WERI-Rb-1 (cell line): ENCODE data around the gene TEAD1.

ENCODE experiments used
- DNase-seq: peaks from one replicate; pipeline ENCODE4 v3.0.0-alpha.2; 2020
- H3K27ac ChIP-seq: fragments of 250-450 bp; sonication (Bioruptor Pico); 2 replicates; pipeline ENCODE4 v1.5.1; 2020; ENCODE audit warnings: mild to moderate bottlenecking, moderate library complexity
- H3K27me3 ChIP-seq: fragments of 250-450 bp; sonication (Bioruptor Pico); 2 replicates; pipeline ENCODE4 v1.5.1; 2021; ENCODE audit warnings: mild to moderate bottlenecking, low read depth, moderate library complexity; ENCODE audit not compliant: insufficient read depth, severe bottlenecking
- H3K36me3 ChIP-seq: fragments of 250-450 bp; sonication (Bioruptor Pico); 2 replicates; pipeline ENCODE4 v1.5.1; 2020; ENCODE audit warnings: mild to moderate bottlenecking, moderate library complexity
- H3K4me3 ChIP-seq: 2 replicates; pipeline ENCODE4 v1.5.1; 2011; ENCODE audit warnings: low read depth, mild to moderate bottlenecking, control low read depth, low read length
- H3K9me3 ChIP-seq: fragments of 250-450 bp; sonication (Bioruptor Pico); 2 replicates; pipeline ENCODE4 v1.5.1; 2021; ENCODE audit warnings: mild to moderate bottlenecking, moderate library complexity; ENCODE audit not compliant: severe bottlenecking
- TF ChIP-seq, protein P1 (sequence below): IDR thresholded peaks from 2 replicates; pipeline ENCODE4 v1.5.1; 2011; ENCODE audit warnings: low read depth, mild to moderate bottlenecking, control low read depth, inconsistent platforms, low read length

The TEAD1 gene

DNA sequence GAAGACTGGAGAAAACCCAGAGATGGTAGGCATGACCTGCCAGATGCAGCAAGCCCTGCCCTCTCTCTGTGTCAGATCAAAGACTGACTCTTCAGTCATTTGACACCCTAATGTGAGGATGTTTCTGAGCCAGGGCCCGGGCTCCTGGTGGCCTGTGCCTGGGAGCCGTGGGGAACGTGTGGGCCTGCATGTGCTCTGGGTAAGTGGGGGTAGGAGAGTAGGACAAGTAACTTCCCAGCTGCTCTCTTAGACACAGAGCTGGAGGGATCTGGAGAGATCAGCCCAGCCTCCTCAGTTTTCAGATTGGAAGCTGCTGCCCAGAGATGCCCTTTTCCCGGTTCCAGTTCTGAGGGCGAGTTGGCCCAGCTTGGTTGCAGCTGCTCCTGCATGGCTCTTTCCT is 110.8 kb downstream of the TEAD1 start:
- no peak overlapping the region for H3K4me3 ChIP-seq
- peaks cover 8% of the 10 kb centered on the region for H3K36me3 ChIP-seq
- DNase-seq = no peak
- no peak overlapping the region for H3K27ac ChIP-seq
- no peaks in the 10 kb centered on the region for H3K27me3 ChIP-seq
- no peaks in the 10 kb centered on the region for H3K9me3 ChIP-seq
- TF ChIP-seq, protein P1, sequence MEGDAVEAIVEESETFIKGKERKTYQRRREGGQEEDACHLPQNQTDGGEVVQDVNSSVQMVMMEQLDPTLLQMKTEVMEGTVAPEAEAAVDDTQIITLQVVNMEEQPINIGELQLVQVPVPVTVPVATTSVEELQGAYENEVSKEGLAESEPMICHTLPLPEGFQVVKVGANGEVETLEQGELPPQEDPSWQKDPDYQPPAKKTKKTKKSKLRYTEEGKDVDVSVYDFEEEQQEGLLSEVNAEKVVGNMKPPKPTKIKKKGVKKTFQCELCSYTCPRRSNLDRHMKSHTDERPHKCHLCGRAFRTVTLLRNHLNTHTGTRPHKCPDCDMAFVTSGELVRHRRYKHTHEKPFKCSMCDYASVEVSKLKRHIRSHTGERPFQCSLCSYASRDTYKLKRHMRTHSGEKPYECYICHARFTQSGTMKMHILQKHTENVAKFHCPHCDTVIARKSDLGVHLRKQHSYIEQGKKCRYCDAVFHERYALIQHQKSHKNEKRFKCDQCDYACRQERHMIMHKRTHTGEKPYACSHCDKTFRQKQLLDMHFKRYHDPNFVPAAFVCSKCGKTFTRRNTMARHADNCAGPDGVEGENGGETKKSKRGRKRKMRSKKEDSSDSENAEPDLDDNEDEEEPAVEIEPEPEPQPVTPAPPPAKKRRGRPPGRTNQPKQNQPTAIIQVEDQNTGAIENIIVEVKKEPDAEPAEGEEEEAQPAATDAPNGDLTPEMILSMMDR = no peak

DNA sequence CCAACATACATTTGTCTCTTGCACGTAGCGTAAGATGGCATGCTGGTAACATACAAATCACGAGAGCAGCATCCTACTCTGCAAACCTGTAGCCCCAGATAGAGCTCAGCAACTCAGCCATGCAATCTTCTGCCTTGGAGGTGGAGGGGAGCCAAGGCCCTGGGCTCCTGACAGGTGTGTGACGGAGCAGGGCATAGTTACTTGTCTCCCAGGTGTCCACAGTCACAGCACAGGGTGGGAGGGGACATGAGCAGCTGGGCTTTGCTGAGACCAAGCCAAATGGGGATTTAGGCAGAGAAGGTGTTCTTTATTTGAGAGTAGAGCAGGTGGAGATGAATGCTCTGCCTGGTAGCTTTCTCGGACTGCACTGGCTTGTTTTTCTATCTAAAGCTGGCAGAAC is 111.7 kb downstream of the TEAD1 start:
- H3K36me3 ChIP-seq = peaks cover under 1% of the 10 kb centered on the region; the same call in 1 of the 2 replicates
- no peak overlapping the region for H3K27ac ChIP-seq
- H3K9me3 ChIP-seq = no peaks in the 10 kb centered on the region
- no peaks in the 10 kb centered on the region for H3K27me3 ChIP-seq
- peak; percentile 18 for DNase-seq
- TF ChIP-seq, protein P1 = no peak
- no peak overlapping the region for H3K4me3 ChIP-seq

DNA sequence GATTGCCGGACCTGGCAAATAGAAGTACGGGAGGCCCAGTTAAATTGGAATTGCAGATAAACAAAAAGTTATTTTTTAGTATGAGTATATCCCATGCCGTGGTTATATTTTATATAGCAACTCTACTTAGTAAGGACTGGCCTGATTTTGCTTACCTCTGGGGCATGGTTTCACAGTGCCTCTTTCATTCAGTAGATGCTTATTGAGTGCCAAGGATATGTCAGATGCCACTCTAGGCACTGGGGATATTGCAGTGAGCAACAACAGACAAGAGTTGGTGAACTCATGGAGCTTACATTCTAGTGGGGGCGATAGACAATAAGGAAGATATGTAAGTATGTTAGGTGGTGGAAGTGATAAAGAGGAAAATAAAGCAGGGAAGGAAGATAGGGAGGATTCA is 112.2 kb downstream of the TEAD1 start:
- TF ChIP-seq, protein P1 = no peak
- DNase-seq = no peak
- H3K27ac ChIP-seq = peak overlapping the region; percentile 30

DNA sequence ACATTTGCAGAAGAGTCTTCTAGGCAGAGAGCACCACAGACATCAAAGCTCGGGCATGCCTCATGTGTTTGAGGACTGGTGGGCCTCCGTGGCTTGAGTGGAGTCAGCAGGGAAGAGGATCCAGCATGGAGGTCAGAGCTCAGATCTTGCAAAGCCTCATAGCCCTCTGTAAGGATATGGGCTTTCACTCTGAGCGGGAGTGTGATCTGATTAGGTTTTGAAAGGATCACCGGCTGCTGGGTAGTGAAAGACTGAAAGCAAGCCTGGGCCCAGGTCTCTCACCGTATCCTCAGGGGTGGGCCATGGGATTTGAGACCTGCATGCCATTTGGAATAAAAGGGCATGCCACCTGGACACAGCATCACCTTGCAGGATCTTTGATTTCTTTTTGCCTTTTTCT is 112.7 kb downstream of the TEAD1 start:
- Histone ChIP-seq H3K27me3 (no peaks in the 10 kb centered on the region), H3K27ac (peak overlapping the region; percentile 30), H3K9me3 (no peaks in the 10 kb centered on the region), H3K4me3 (no peak overlapping the region), H3K36me3 (no peaks in the 10 kb centered on the region)
- peak; percentile 60 for DNase-seq
- TF ChIP-seq, protein P1 = no peak

More for the DNA sequence above, 112.2 kb downstream of the TEAD1 start:
- Histone ChIP-seq H3K9me3 (no peaks in the 10 kb centered on the region), H3K4me3 (no peak overlapping the region), H3K27me3 (no peaks in the 10 kb centered on the region), H3K36me3 (no peaks in the 10 kb centered on the region)

DNA sequence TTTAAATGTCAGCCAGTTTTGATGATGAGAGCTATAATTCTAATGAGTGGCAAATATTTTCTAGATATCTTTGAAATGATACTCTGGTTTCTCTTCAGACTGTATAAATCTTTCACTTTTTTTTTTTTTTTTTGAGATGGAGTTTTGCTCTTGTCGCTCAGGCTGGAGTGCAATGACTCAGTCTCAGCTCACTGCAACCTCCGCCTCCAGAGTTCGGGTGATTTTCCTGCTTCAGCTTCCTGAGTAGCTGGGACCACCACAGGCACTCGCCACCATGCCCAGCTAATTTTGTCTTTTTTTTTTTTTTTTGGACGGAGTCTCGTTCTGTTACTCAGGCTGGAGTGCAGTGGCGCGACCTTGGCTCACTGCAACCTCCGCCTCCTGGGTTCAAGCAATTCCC is 113.6 kb downstream of the TEAD1 start:
- Histone ChIP-seq H3K4me3 (no peak overlapping the region), H3K9me3 (no peaks in the 10 kb centered on the region), H3K36me3 (no peaks in the 10 kb centered on the region), H3K27ac (no peak overlapping the region; the same call in none of the 2 replicates), H3K27me3 (no peaks in the 10 kb centered on the region)
- TF ChIP-seq, protein P1 = no peak
- DNase-seq = no peak

DNA sequence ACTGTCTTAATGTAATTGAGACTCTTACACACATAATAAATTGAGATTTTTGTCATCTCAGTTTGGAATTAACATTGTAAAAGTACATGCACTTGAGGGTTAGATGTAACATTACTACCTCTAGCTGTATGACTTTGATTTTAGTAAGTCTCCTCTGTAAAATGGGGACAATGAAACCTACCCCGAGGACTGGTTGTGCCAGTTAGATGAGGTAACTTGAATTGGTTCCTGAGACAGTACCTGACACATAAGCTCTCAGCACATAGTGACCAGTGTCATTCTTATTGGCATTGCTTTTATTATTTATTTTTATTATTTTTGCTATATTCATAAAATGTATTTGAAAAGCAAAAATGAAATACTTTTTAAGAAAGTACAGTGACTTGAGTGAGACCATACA is 114.8 kb downstream of the TEAD1 start:
- Histone ChIP-seq H3K4me3 (no peak overlapping the region), H3K9me3 (no peaks in the 10 kb centered on the region), H3K27me3 (no peaks in the 10 kb centered on the region), H3K36me3 (no peaks in the 10 kb centered on the region; the same call in 1 of the 2 replicates), H3K27ac (peak overlapping the region; percentile 79)
- DNase-seq = no peak
- TF ChIP-seq, protein P1 = no peak
